ENCODE results near the gene S100A1. TPM values are rescaled to one million over a fixed set of nuclear protein-coding genes. Genes with fewer than 3 reads are reported as not detected.
"Not testable (repeated sequence)": the region's sequence is repeated elsewhere in the genome, so short reads cannot be mapped to it uniquely, and the experiment has no call there.

S100A1 gene
- polyA plus RNA-seq, 1 donor from 2014 or later = not detected

DNA sequence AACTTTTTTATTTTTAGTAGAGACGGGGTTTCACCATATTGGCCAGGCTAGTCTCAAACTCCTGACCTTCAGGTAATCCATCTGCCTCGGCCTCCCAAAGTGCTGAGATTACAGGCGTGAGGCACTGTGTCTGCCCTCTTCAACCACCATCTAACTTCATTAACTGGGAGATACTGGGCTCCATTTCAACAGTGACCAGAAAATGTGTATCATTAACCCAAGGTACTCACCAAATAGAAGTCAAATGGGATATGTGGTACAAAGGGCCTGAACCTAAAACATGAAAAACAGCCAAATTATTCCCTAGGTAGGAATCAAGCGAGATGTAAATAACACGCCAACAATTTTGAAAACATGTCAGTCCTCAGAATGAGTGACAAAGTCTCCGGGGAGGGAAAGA lies 41.4 kb downstream of the S100A1 start:
- H3K27me3 Mint-ChIP-seq = no peaks in the 10 kb centered on the region

DNA sequence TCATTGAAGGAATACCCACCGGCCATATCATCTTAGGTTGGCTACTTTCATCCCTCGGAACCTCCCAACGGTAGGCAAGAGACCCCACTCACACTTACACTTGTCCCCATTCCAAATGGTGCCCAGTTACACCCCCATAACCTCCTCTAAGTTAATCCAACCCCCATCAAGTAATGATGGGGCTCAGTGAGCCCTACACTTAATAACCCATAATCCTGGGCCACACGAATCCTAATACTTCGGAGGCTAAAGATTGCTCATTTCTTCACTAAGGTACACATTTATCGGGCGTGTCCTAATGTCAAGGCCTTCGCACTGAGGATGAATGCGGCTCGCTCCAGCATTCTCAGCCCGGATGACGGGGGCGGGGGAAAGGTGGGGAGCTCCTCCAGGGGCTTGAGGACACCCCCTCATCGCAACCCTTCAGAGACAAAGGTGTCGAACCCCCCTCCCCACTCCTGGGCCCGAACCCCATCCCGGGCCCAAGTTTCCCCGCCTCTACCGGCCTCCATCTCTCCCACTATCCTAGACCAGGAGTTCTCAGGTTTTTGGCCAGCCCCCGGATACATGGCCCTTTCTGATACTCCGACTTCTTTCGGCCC lies 42.1 kb downstream of the S100A1 start:
- Mint-ChIP-seq H3K4me3 (no peak overlapping the region), H3K4me1 (peaks cover 0 to 18% (median 9%) of the 10 kb centered on the region in 3 donors), H3K36me3 (no peaks in the 10 kb centered on the region), H3K27ac (no peak overlapping the region), H3K9me3 (no peaks in the 10 kb centered on the region), H3K27me3 (no peaks in the 10 kb centered on the region)

More for the DNA sequence above, 41.4 kb downstream of the S100A1 start:
- Mint-ChIP-seq H3K27ac (no peak overlapping the region), H3K4me3 (peak overlapping the region in 1 of 4 donors; percentile 55), H3K9me3 (no peaks in the 10 kb centered on the region), H3K36me3 (no peaks in the 10 kb centered on the region), H3K4me1 (peaks cover 0 to 18% (median 9%) of the 10 kb centered on the region in 3 donors)

DNA sequence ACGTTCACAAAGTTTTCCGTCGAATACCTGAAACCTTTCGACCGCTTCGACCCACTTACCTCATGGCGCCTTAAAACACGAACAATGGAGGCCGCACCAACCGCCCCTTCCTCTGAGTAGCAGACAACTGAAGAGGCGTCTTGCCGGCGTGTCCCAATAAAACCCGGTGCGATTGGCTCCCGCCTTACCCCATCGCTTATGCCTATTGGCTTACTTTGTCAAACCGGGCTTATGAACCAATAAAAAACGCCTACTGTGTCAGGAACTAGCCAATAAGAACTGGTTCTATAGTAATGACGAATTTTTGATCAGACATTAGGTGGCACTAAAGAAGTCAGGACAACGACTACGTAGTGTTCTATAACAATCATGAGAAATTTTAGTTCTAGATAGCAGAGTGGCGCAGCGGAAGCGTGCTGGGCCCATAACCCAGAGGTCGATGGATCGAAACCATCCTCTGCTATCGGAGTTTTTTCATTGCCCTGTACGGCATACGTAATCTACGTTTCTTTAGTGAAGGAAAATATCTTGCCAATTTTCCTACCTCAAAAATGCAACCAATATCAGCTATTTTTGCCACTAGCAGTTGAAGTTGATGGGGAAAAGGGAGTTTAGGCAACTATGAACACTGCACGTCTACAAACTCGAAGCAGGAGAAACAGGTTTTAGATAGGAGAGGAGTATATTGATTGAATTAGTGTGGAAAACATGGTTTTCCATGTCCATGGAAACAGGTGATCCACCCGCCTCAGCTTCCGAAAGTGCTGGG lies 42.8 kb downstream of the S100A1 start, which contains the start of gene ILF2:
TSS of gene ILF2 (minus strand) at position 135 of the 769 bp plus-strand sequence. CDS start at position 64, 71 bp downstream.
- Mint-ChIP-seq H3K4me3 (no peak within 1 kb of the TSS), H3K9me3 (no peaks in the 10 kb centered on the region), H3K4me1 (peaks cover 0 to 18% (median 9%) of the 10 kb centered on the region in 3 donors), H3K27ac (peak within 1 kb of the TSS in 1 of 3 donors; percentile 91), H3K36me3 (no peaks in the 10 kb centered on the region), H3K27me3 (no peaks in the 10 kb centered on the region)

DNA sequence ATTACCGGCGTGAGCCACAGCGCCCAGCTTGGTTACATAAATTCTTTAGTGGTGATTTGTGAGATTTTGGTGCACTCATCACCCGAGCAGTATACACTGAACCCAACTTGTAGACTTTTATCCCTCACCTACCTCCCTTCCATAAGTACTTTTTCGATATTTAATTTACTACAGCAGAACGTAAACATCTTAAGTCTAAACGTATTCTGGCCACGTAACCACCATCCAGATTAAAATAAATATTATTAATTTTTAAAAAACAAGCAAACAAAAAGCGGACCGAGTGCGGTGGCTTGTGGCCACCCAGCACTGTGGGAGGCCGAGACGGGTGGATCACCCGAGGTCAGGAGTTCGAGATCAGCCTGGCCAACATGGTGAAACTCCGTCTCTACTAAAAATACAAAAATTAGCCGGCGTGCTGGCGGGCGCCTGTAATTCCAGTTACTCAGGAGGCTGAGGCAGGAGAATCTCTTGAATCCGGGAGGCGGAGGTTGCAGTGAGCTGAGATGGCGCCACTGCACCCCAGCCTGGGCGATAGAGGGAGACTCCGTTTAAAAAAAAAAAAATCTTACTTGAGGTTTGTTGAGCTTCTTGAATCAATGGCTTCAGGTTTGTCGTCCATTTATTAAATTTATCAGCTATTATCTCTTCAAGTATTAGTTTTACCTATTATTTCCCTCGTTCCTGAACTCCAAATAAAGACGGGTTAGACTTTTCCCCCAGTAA lies 43.6 kb downstream of the S100A1 start:
- H3K4me3 Mint-ChIP-seq, H3K9me3 Mint-ChIP-seq, H3K27me3 Mint-ChIP-seq, H3K36me3 Mint-ChIP-seq: not testable (repeated sequence)
- Mint-ChIP-seq H3K27ac (peak overlapping the region in 1 of 3 donors; percentile 91), H3K4me1 (peaks cover 0 to 18% (median 9%) of the 10 kb centered on the region in 3 donors)

DNA sequence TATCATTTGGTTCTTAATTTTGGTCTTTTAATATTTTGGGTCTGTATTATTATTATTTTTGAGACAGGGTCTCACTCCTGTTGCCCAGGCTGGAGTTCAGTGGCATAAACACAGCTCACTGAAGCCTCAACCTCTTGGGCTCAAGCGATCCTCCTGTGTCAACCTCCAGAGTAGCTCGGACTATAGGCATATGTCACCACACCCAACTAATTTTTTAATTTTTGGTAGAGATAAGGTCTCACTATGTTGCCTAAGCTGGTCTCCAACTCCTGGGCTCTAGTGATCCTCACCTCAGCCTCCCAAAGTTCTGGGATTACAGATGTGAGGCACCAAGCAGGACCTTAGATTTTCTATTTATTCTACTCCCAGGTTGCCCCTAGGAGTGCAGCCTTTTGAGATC lies 45.3 kb downstream of the S100A1 start:
- Mint-ChIP-seq H3K4me1 (peaks cover 10 to 22% (median 18%) of the 10 kb centered on the region in 3 donors), H3K36me3 (no peaks in the 10 kb centered on the region), H3K27me3 (peaks cover 10% of the 10 kb centered on the region), H3K27ac (peak overlapping the region in 1 of 3 donors; percentile 37), H3K4me3 (peak overlapping the region; percentile 10 to 72 (median 44)), H3K9me3 (no peaks in the 10 kb centered on the region)

DNA sequence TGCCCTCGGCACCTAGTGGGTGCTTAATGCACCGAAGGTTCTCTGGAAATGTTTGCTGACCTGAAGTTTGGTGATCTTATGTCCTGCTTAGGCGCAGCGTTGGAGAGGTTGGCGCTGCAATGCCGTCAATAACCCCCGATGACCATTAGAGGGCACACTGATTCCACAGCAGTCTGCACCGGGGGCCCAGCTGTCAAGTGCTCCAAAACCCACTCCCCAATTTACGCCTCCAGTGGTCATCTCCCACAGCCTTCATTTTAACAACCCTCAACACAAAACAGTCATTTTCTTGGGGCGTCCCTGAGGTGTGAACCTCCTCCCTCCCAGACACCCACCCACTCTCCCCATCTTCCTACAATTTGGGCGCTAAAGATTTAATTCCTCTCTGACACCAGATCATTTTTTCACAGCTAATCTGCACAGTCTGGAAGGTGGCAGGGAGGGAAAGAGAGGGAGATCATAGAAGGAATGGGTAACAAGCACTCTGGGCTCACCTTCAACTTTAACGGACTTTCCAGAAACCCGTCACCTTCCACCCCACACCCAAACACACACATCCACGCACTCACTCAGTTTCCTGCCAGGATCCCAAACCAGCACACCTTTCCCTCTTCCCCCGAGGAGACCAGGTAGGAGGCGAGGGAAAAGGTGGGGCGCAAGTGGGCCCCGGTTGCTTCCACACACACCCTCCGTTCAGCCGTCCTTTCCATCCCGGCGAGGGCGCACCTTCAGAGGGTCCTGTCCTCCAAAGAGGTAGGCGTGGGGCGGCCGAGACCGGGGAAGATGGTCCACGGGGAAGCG lies 49.7 kb downstream of the S100A1 start:
- Mint-ChIP-seq H3K4me1 (peaks cover 12 to 14% (median 12%) of the 10 kb centered on the region in 3 donors), H3K9me3 (no peaks in the 10 kb centered on the region), H3K27me3 (peaks cover 29% of the 10 kb centered on the region), H3K27ac (peak overlapping the region; percentile 18 to 58 (median 49)), H3K36me3 (no peaks in the 10 kb centered on the region), H3K4me3 (peak overlapping the region; percentile 69 to 92 (median 90))

DNA sequence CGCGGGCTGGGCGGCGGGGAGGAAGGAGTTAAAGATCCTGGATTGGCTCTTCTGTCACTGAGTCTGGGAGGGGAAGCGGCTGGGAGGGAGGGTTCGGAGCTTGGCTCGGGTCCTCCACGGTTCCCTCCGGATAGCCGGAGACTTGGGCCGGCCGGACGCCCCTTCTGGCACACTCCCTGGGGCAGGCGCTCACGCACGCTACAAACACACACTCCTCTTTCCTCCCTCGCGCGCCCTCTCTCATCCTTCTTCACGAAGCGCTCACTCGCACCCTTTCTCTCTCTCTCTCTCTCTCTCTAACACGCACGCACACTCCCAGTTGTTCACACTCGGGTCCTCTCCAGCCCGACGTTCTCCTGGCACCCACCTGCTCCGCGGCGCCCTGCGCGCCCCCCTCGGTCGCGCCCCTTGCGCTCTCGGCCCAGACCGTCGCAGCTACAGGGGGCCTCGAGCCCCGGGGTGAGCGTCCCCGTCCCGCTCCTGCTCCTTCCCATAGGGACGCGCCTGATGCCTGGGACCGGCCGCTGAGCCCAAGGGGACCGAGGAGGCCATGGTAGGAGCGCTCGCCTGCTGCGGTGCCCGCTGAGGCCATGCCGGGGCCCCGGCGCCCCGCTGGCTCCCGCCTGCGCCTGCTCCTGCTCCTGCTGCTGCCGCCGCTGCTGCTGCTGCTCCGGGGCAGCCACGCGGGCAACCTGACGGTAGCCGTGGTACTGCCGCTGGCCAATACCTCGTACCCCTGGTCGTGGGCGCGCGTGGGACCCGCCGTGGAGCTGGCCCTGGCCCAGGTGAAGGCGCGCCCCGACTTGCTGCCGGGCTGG lies 50.5 kb downstream of the S100A1 start, which contains the start of gene NPR1:
TSS of gene NPR1 (plus strand) at position 170 of the 818 bp plus-strand sequence. CDS start at position 591, 421 bp downstream.
- Mint-ChIP-seq H3K4me3 (peak within 1 kb of the TSS; percentile 69 to 96 (median 90)), H3K27ac (peak within 1 kb of the TSS; percentile 18 to 73 (median 49)), H3K9me3 (no peaks in the 10 kb centered on the region), H3K4me1 (peaks cover 12 to 13% (median 12%) of the 10 kb centered on the region in 3 donors), H3K27me3 (peaks cover 33% of the 10 kb centered on the region), H3K36me3 (no peaks in the 10 kb centered on the region)

DNA sequence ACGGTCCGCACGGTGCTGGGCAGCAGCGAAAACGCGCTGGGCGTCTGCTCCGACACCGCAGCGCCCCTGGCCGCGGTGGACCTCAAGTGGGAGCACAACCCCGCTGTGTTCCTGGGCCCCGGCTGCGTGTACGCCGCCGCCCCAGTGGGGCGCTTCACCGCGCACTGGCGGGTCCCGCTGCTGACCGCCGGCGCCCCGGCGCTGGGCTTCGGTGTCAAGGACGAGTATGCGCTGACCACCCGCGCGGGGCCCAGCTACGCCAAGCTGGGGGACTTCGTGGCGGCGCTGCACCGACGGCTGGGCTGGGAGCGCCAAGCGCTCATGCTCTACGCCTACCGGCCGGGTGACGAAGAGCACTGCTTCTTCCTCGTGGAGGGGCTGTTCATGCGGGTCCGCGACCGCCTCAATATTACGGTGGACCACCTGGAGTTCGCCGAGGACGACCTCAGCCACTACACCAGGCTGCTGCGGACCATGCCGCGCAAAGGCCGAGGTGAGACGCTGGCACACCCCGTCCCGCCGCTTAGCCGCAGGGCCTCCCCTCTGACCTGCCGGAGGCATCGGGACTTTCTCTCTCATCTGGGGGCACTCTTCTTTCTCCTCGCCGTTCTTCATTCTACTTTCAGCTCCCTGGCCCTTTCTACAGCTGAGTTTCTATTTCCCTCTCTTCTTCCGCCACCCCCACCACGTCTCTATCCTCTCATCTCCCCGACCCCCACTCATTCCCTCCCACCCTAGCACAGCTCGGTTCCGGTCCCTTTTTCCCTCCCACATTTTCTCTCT lies 51.3 kb downstream of the S100A1 start:
- H3K36me3 Mint-ChIP-seq = no peaks in the 10 kb centered on the region
- H3K9me3 Mint-ChIP-seq = no peaks in the 10 kb centered on the region
- H3K27ac Mint-ChIP-seq = peak overlapping the region in 1 of 3 donors; percentile 73
- peak overlapping the region; percentile 68 to 96 (median 82) for H3K4me3 Mint-ChIP-seq
- peaks cover 12 to 13% (median 12%) of the 10 kb centered on the region in 3 donors for H3K4me1 Mint-ChIP-seq
- peaks cover 33% of the 10 kb centered on the region for H3K27me3 Mint-ChIP-seq

DNA sequence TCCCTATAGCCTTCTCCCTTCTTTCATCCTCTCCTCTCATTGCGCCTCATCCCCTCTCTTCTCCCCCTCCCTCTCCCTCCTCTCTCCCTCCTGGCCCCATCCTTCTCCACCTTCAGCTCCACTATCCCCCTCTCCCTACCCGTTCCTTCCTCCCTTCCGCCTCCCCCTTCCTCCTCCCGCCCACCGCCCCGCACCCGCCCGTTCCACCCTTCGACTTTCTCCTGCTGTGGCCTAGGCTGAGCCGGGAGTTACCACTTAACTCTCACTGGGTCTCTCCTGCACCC lies 51.8 kb downstream of the S100A1 start:
- Mint-ChIP-seq H3K27ac (peak overlapping the region in 1 of 3 donors; percentile 73), H3K36me3 (no peaks in the 10 kb centered on the region), H3K4me3 (peak overlapping the region in 2 of 4 donors; percentile 54 to 96), H3K27me3 (peaks cover 33% of the 10 kb centered on the region), H3K4me1 (peaks cover 12 to 13% (median 12%) of the 10 kb centered on the region in 3 donors), H3K9me3 (no peaks in the 10 kb centered on the region)

Other genes with a start within 250 kb of the S100A1 start
- gene S100A8, start 237.4 kb upstream of the S100A1 start, polyA plus RNA-seq = 28.0 TPM
- gene S100A7A, start 211.9 kb upstream of the S100A1 start, polyA plus RNA-seq = not detected
- gene S100A7, start 167.8 kb upstream of the S100A1 start, polyA plus RNA-seq = not detected
- gene S100A6, start 92.4 kb upstream of the S100A1 start, polyA plus RNA-seq = 397 TPM
- 1.4 TPM for gene S100A5, start 87.5 kb upstream of the S100A1 start, polyA plus RNA-seq
- gene S100A4, start 82.6 kb upstream of the S100A1 start, polyA plus RNA-seq = 524 TPM
- not detected for gene S100A3, start 79.2 kb upstream of the S100A1 start, polyA plus RNA-seq
- not detected for gene S100A2, start 62.6 kb upstream of the S100A1 start, polyA plus RNA-seq
- gene S100A16, start 15.3 kb upstream of the S100A1 start, polyA plus RNA-seq = not detected
- gene S100A14, start 12.1 kb upstream of the S100A1 start, polyA plus RNA-seq = not detected
- gene S100A13, start 929 bp upstream of the S100A1 start, polyA plus RNA-seq = 3.0 TPM
- gene CHTOP, start 5.6 kb downstream of the S100A1 start, polyA plus RNA-seq = 78.6 TPM
- gene SNAPIN, start 30.3 kb downstream of the S100A1 start, polyA plus RNA-seq = 74.5 TPM
- gene ILF2, start 42.6 kb downstream of the S100A1 start, polyA plus RNA-seq = 106 TPM
- gene NPR1, start 50.3 kb downstream of the S100A1 start, polyA plus RNA-seq = not detected
- gene INTS3, start 99.6 kb downstream of the S100A1 start, polyA plus RNA-seq = 11.8 TPM
- 12.9 TPM for gene SLC27A3, start 147.0 kb downstream of the S100A1 start, polyA plus RNA-seq